GM12878 (cell line): ENCODE results near the gene FBXL17. TPM values are rescaled to one million over a fixed set of nuclear protein-coding genes. Genes with fewer than 3 reads are reported as not detected.

Experiments
- ATAC-seq: fragments of 200-7000 bp; cut with Tn5 transposase; 3 replicates; pipeline ENCODE4 v1.9.1; 2020; ENCODE audit warnings: mild to moderate bottlenecking, moderate library complexity
- BruUV-seq: library from RNA; stranded (reverse); fragments of 400-500 nt; replicated peaks from 2 replicates; lab custom pipeline; 2021; lab: Mats Ljungman, UMichigan
- CTCF ChIA-PET: fragments of 300-600 bp; sonication (Branson Sonifier 250); formaldehyde crosslinking; extraction: SDS; loops from one replicate; lab custom pipeline; 2021; ENCODE audit warnings: inconsistent platforms; lab: Yijun Ruan, JAX
- POLR2A ChIA-PET: fragments of 350-600 bp; formaldehyde crosslinking; extraction: SDS; loops from one replicate; lab custom pipeline; 2021; ENCODE audit warnings: inconsistent platforms; lab: Charles Lee
- RAD21 ChIA-PET: fragments of 300-600 bp; sonication (Branson Sonifier 250); formaldehyde crosslinking; loops from one replicate; lab custom pipeline; 2023; ENCODE audit warnings: antibody characterized with exemption; ENCODE audit not compliant: unreplicated experiment; lab: Charles Lee
- SMC1A ChIA-PET: fragments of 300-600 bp; sonication (Branson Sonifier 250); formaldehyde crosslinking; loops from one replicate; lab custom pipeline; 2023; ENCODE audit not compliant: unreplicated experiment, uncharacterized antibody; lab: Charles Lee
- DNase-seq: peaks from one replicate; pipeline ENCODE4 v3.0.0-alpha.2; 2011; ENCODE audit warnings: low read depth, low spot score
- FAIRE-seq: peaks from 3 replicates; lab custom pipeline; 2011; peaks lifted over from hg19 to GRCh38; lab: Jason Lieb, UNC
- H2AFZ ChIP-seq: 2 replicates; pipeline ENCODE4 v1.6.0; 2011; ENCODE audit warnings: low read depth, low read length, control low read depth; ENCODE audit not compliant: control insufficient read depth
- H3K27ac ChIP-seq: 2 replicates; pipeline ENCODE4 v1.5.1; 2011; ENCODE audit warnings: control low read depth; ENCODE audit not compliant: control insufficient read depth, insufficient read depth
- H3K27me3 ChIP-seq, 2 experiments: replicated peaks in 1 of 2; 2 replicates each; pipeline versions ENCODE4 v1.6.0 to v1.6.1; 2011; ENCODE audit warnings: low read length in 1 of 2; ENCODE audit not compliant: control insufficient read depth in 2 of 2, insufficient read depth in 2 of 2
- H3K36me3 ChIP-seq, 2 experiments: 2 replicates each; pipeline ENCODE4 v1.5.1; 2011; ENCODE audit warnings: low read length in 1 of 2; ENCODE audit not compliant: control insufficient read depth in 2 of 2, insufficient read depth in 2 of 2
- H3K4me1 ChIP-seq: 2 replicates; pipeline ENCODE4 v1.6.1; 2011; ENCODE audit warnings: mild to moderate bottlenecking, low read length, moderate library complexity, mixed read lengths; ENCODE audit not compliant: control insufficient read depth, insufficient read depth
- H3K4me2 ChIP-seq: 2 replicates; pipeline ENCODE4 v1.6.0; 2011; ENCODE audit warnings: control low read depth; ENCODE audit not compliant: control insufficient read depth, insufficient read depth
- H3K4me3 ChIP-seq: fragments of 200-600 bp; sonication (generic); 2 replicates; pipeline ENCODE4 v1.5.1; 2016
- H3K79me2 ChIP-seq: 2 replicates; pipeline ENCODE4 v1.6.0; 2011; ENCODE audit warnings: low read length; ENCODE audit not compliant: control insufficient read depth, insufficient read depth
- H3K9ac ChIP-seq: 2 replicates; pipeline ENCODE4 v1.8.0; 2011; ENCODE audit warnings: low read length, control low read depth, mixed read lengths; ENCODE audit not compliant: control insufficient read depth, insufficient read depth
- H3K9me3 ChIP-seq: replicated peaks from 3 replicates; pipeline ENCODE4 v1.5.1; 2011; ENCODE audit warnings: mild to moderate bottlenecking, low read length; ENCODE audit not compliant: control insufficient read depth, insufficient read depth
- H4K20me1 ChIP-seq: 2 replicates; pipeline ENCODE4 v1.6.0; 2011; ENCODE audit not compliant: control insufficient read depth, insufficient read depth
- CBX5 ChIP-seq: sonication (generic); IDR thresholded peaks from 2 replicates; pipeline ENCODE4 v1.6.1; 2016; ENCODE audit warnings: low read depth, moderate library complexity, mild to moderate bottlenecking, inconsistent platforms
- CEBPZ ChIP-seq: fragments of 150-350 bp; IDR thresholded peaks from 2 replicates; pipeline ENCODE4 v1.6.1; 2016; ENCODE audit warnings: low read depth, low read length
- HCFC1 ChIP-seq: fragments of 150-350 bp; IDR thresholded peaks from 2 replicates; pipeline ENCODE4 v1.6.1; 2014; ENCODE audit warnings: low read length
- HDAC2 ChIP-seq: fragments of 200-600 bp; sonication (generic); IDR thresholded peaks from 2 replicates; pipeline ENCODE4 v1.6.1; 2017
- JUNB ChIP-seq: IDR thresholded peaks from 2 replicates; pipeline ENCODE4 v1.6.1; 2016; ENCODE audit warnings: antibody characterized with exemption, mild to moderate bottlenecking
- NR2C1 ChIP-seq: fragments of 450-650 bp; IDR thresholded peaks from 2 replicates; pipeline ENCODE4 v1.6.1; 2017; ENCODE audit warnings: antibody characterized with exemption, mild to moderate bottlenecking, moderate library complexity
- NRF1 ChIP-seq: conservative IDR thresholded peaks from 2 replicates; pipeline ENCODE4 v1.6.1; 2011; ENCODE audit warnings: mild to moderate bottlenecking, low read depth, low read length, improper control_type of control experiment
- PAX8 ChIP-seq: fragments of 450-650 bp; IDR thresholded peaks from 2 replicates; pipeline ENCODE4 v1.6.1; 2017; ENCODE audit warnings: mild to moderate bottlenecking, moderate library complexity
- POLR2A ChIP-seq: IDR thresholded peaks from 2 replicates; pipeline ENCODE4 v1.6.1; 2011; ENCODE audit warnings: low read depth, mild to moderate bottlenecking, low read length
- RBBP5 ChIP-seq: fragments of 200-600 bp; sonication (generic); conservative IDR thresholded peaks from 2 replicates; pipeline ENCODE4 v1.6.1; 2016
- ZBTB4 ChIP-seq: fragments of 450-650 bp; formaldehyde crosslinking; IDR thresholded peaks from 2 replicates; pipeline ENCODE4 v1.4.0; 2022; ENCODE audit warnings: mild to moderate bottlenecking, moderate library complexity
- ZZZ3 ChIP-seq: IDR thresholded peaks from 2 replicates; pipeline ENCODE4 v1.6.1; 2011; ENCODE audit warnings: low read depth; ENCODE audit not compliant: control insufficient read depth, insufficient read length
- WGBS: methylation state at CpG from one replicate; pipeline ENCODE4 v1.1.6; 2016; ENCODE audit warnings: low lambda C conversion rate; ENCODE audit not compliant: insufficient replicate concordance, insufficient coverage; ENCODE audit errors: missing lambda C conversion rate; 5-methylcytosine and 5-hydroxymethylcytosine counted together
- in situ Hi-C: fragments of 300-500 bp; cut with MboI; formaldehyde crosslinking; loops from 9 replicates; pipeline ENCODE4 v1.14.3; 2018; ENCODE audit warnings: mixed read lengths
- intact Hi-C: fragments of 100-400 bp; cut with micrococcal nuclease; formaldehyde crosslinking; loops from one replicate; pipeline ENCODE4 v1.14.2; 2022; ENCODE audit not compliant: unreplicated experiment
- polyA plus RNA-seq, 11 experiments: library from polyadenylated mRNA; depleted of rRNA in 4 of 11; unstranded in 6 of 11; stranded (reverse) in 5 of 11; fragments of >200 nt; fragmentation: Nextera tagmentation in 4 of 11; fragmentation: Illumina TruSeq in 1 of 11; extraction: Ambion mirVana in 4 of 11; extraction: Trizol in 1 of 11; gene quantifications; 1 replicate in 1 of 11; 2 replicates in 10 of 11; pipeline versions ENCODE4 v1.2.1 to v1.2.3, GENCODE V29; 2011 to 2016; ENCODE audit warnings: inconsistent platforms in 2 of 11, missing spikeins in 2 of 11, low read depth in 1 of 11
- total RNA-seq, 4 experiments: library from RNA; depleted of rRNA in 3 of 4; stranded (reverse); fragments of >200 nt in 3 of 4; fragmentation: Illumina TruSeq in 1 of 4; extraction: Trizol in 1 of 4; gene quantifications; 2 replicates each; pipeline versions ENCODE4 v1.2.1 to v1.2.3, GENCODE V29; 2013 to 2021

FBXL17 gene
- total and polyA plus RNA-seq, 10 of the 15 experiments (the other 5 are each of a cell fraction or from before 2014, with no cell fraction given), result 0.88 to 9.0 (median 4.4) TPM

DNA sequence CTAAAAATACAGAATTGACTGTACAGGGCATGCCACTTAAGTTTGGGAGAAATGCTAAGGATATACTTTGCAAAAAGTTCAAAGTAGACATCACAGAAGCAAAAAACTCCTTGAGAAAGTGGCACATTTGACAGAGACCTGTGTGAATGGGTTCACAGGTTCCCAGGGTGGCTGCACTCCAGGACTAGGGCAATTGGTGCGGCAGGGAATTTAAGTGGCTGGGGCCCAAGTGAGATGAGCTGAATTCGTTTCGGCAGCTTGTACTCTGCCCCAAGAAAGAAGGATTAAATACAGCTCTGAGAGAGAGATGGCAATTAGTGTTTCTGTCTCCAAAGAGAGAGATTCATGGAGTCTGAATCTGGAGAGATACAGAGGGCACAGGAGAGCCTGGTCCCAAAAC is 280.1 kb downstream of the FBXL17 start:
- Histone ChIP-seq H3K4me1 (no peaks in the 10 kb centered on the region), H3K79me2 (no peaks in the 10 kb centered on the region), H2AFZ (no peak overlapping the region), H3K9ac (no peak overlapping the region), H3K4me2 (no peak overlapping the region), H3K36me3 (no peaks in the 10 kb centered on the region), H3K4me3 (no peak overlapping the region), H3K27me3 (no peaks in the 10 kb centered on the region), H3K27ac (no peak overlapping the region), H3K9me3 (no peaks in the 10 kb centered on the region), H4K20me1 (no peaks in the 10 kb centered on the region)
- intact Hi-C loops, result no loop called here
- WGBS, result 76% methylated on average over 3 of the region's 3 CpGs
- CTCF ChIA-PET, result no interaction called here
- RAD21 ChIA-PET, result no interaction called here
- in situ Hi-C loops, result no loop called here
- BruUV-seq, result no TSS peak
- SMC1A ChIA-PET, result no interaction called here
- POLR2A ChIA-PET, result interaction anchor here (1.0 kb wide), 1 partner anchor 30 kb away, joined by 4 read pairs; no protein-coding TSS in a partner anchor
- FAIRE-seq (no peak), DNase-seq (no peak), ATAC-seq (no peak)
- TF ChIP-seq PAX8 (no peak), HDAC2 (no peak), CEBPZ (no peak), ZZZ3 (no peak), RBBP5 (no peak), JUNB (no peak), POLR2A (no peak), HCFC1 (no peak), CBX5 (no peak), NR2C1 (no peak), ZBTB4 (CRISPR knock-in tag) (no peak), NRF1 (no peak)
